Natural killer cell (primary cell): ENCODE results near the gene TMPRSS11A. TPM values are rescaled to one million over a fixed set of nuclear protein-coding genes. Genes with fewer than 3 reads are reported as not detected.

ENCODE experiments used
- ATAC-seq, 3 donors: fragments of 150-1000 bp in 2 of 3; fragments of 200-7000 bp in 1 of 3; cut with Tn5 transposase; 1 replicate in 1 of 3; 2 replicates in 2 of 3; pipeline ENCODE4 v1.10.0; 2021; ENCODE audit warnings: mild to moderate bottlenecking in 2 of 3, moderate library complexity in 2 of 3
- DNase-seq, 2 donors: peaks; one replicate each; pipeline versions ENCODE4 v3.0.0 to v3.0.0-alpha.2; 2013 to 2021; ENCODE audit warnings: mixed read lengths in 1 of 2
- H3K27ac ChIP-seq: one replicate; pipeline ENCODE4 v1.5.1; 2013; ENCODE audit warnings: mild to moderate bottlenecking, low read length
- H3K27me3 ChIP-seq: one replicate; pipeline ENCODE4 v1.6.1; 2013; ENCODE audit warnings: low read length; ENCODE audit not compliant: control insufficient read depth, insufficient read depth
- H3K36me3 ChIP-seq: one replicate; pipeline ENCODE4 v1.6.1; 2013; ENCODE audit warnings: low read length; ENCODE audit not compliant: control insufficient read depth, insufficient read depth
- H3K4me1 ChIP-seq: one replicate; pipeline ENCODE4 v1.6.1; 2013; ENCODE audit warnings: low read length; ENCODE audit not compliant: control insufficient read depth, insufficient read depth
- H3K4me3 ChIP-seq: one replicate; pipeline ENCODE4 v1.5.1; 2013; ENCODE audit warnings: low read length
- H3K9me3 ChIP-seq: one replicate; pipeline ENCODE4 v1.6.1; 2013; ENCODE audit warnings: low read length; ENCODE audit not compliant: control insufficient read depth, insufficient read depth
- H3K27ac Mint-ChIP-seq, 2 donors: one replicate each; pipeline ENCODE4 v1.8.0; 2022; ENCODE audit warnings: mild to moderate bottlenecking in 2 of 2, mixed read lengths in 2 of 2, moderate library complexity in 1 of 2
- H3K27me3 Mint-ChIP-seq, 2 donors: one replicate each; pipeline ENCODE4 v1.8.0; 2022; ENCODE audit warnings: low read depth in 2 of 2, mixed read lengths in 2 of 2
- H3K36me3 Mint-ChIP-seq: one replicate; pipeline ENCODE4 v1.8.0; 2022; ENCODE audit warnings: mixed read lengths
- H3K4me1 Mint-ChIP-seq, 2 donors: one replicate each; pipeline ENCODE4 v1.8.0; 2022; ENCODE audit warnings: mixed read lengths in 2 of 2
- H3K4me3 Mint-ChIP-seq: one replicate; pipeline ENCODE4 v1.8.0; 2022; ENCODE audit warnings: mild to moderate bottlenecking, moderate library complexity, mixed read lengths
- H3K9me3 Mint-ChIP-seq, 2 donors: one replicate each; pipeline ENCODE4 v1.8.0; 2022; ENCODE audit warnings: mixed read lengths in 2 of 2
- CTCF ChIP-seq: fragments of 200-600 bp; IDR thresholded peaks from one replicate; pipeline ENCODE4 v1.8.0; 2022; ENCODE audit warnings: antibody characterized with exemption
- WGBS: methylation state at CpG from one replicate; pipeline ENCODE4 v1.1.7; 2013; ENCODE audit warnings: missing lambda C conversion rate; ENCODE audit not compliant: insufficient coverage; 5-methylcytosine and 5-hydroxymethylcytosine counted together
- intact Hi-C: fragments of 100-400 bp; cut with micrococcal nuclease; formaldehyde crosslinking; loops from one replicate; pipeline ENCODE4 v1.14.2; 2022
- total RNA-seq, 4 donors: library from RNA; stranded (reverse); fragments of 120-200 nt in 1 of 4; gene quantifications; one replicate each; pipeline versions ENCODE4 v1.2.3 to v1.2.4, GENCODE V29; 2013 to 2022

TMPRSS11A gene
- total RNA-seq, 3 donors from 2014 or later (not counting 1 experiment from before 2014, with no cell fraction given) = not detected

- ATAC-seq (no peak), DNase-seq (no peak)
- H3K9me3 Mint-ChIP-seq = no peaks in the 10 kb centered on the region
- no peaks in the 10 kb centered on the region for H3K27me3 Mint-ChIP-seq
- intact Hi-C loops = no loop called here
- no peak for TF ChIP-seq CTCF
- no peaks in the 10 kb centered on the region for H3K27me3 ChIP-seq
- no peaks in the 10 kb centered on the region for H3K4me1 ChIP-seq
- no peaks in the 10 kb centered on the region for H3K36me3 ChIP-seq
- no peaks in the 10 kb centered on the region for H3K36me3 Mint-ChIP-seq
- no peak overlapping the region for H3K4me3 ChIP-seq
- H3K27ac Mint-ChIP-seq = no peak overlapping the region
- 73% methylated on average over 1 of the region's 1 CpG for WGBS
- peaks cover 11 to 17% of the 10 kb centered on the region in 2 donors for H3K4me1 Mint-ChIP-seq
- H3K27ac ChIP-seq = no peak overlapping the region
- no peak overlapping the region for H3K4me3 Mint-ChIP-seq
- no peaks in the 10 kb centered on the region for H3K9me3 ChIP-seq
These were observed 82.3 kb downstream of the TMPRSS11A start for GRCh38 chr4:67880866-67881610.

GRCh38 chr4:67879486-67879885, 83.8 kb downstream of the TMPRSS11A start:
- ATAC-seq (no peak), DNase-seq (no peak)
- Mint-ChIP-seq H3K9me3 (no peaks in the 10 kb centered on the region), H3K4me1 (peaks cover 4 to 11% of the 10 kb centered on the region in 2 donors), H3K27ac (no peak overlapping the region), H3K4me3 (no peak overlapping the region), H3K27me3 (no peaks in the 10 kb centered on the region), H3K36me3 (no peaks in the 10 kb centered on the region)
- 89% methylated on average over 2 of the region's 3 CpGs for WGBS
- Histone ChIP-seq H3K9me3 (no peaks in the 10 kb centered on the region), H3K27ac (no peak overlapping the region), H3K4me1 (no peaks in the 10 kb centered on the region), H3K27me3 (no peaks in the 10 kb centered on the region), H3K36me3 (no peaks in the 10 kb centered on the region), H3K4me3 (no peak overlapping the region)
- TF ChIP-seq CTCF = no peak
- intact Hi-C loops = loop anchor here (10.0 kb wide), 1 partner anchor 495 kb away; no protein-coding TSS in a partner anchor

- Histone ChIP-seq H3K27ac (no peak overlapping the region), H3K36me3 (no peaks in the 10 kb centered on the region), H3K4me3 (no peak overlapping the region), H3K4me1 (no peaks in the 10 kb centered on the region), H3K27me3 (no peaks in the 10 kb centered on the region), H3K9me3 (no peaks in the 10 kb centered on the region)
- TF ChIP-seq CTCF = no peak
- no peak overlapping the region for H3K4me3 Mint-ChIP-seq
- no peaks in the 10 kb centered on the region for H3K36me3 Mint-ChIP-seq
- ATAC-seq (no peak), DNase-seq (no peak)
- 98% methylated on average over 2 of the region's 3 CpGs for WGBS
- H3K4me1 Mint-ChIP-seq = no peaks in the 10 kb centered on the region
- intact Hi-C loops = loop anchor here (10.0 kb wide), 1 partner anchor 498 kb away; no protein-coding TSS in a partner anchor
- H3K9me3 Mint-ChIP-seq = no peaks in the 10 kb centered on the region
- H3K27ac Mint-ChIP-seq = no peak overlapping the region
- H3K27me3 Mint-ChIP-seq = no peaks in the 10 kb centered on the region
These were observed 86.2 kb downstream of the TMPRSS11A start for GRCh38 chr4:67877086-67877485.
